Kidney (tissue), 14 donors: Measurements from ENCODE around the gene NPAS3. TPM values are rescaled to one million over a fixed set of nuclear protein-coding genes. Genes with fewer than 3 reads are reported as not detected.
A peak's percentile ranks its signal among the peaks of the same experiment; 100 is the strongest.

Experiments
- DNase-seq, 5 donors: peaks; one replicate each; pipeline ENCODE4 v3.0.0-alpha.2; 2013 to 2020
- FAIRE-seq: peaks from 2 replicates; lab custom pipeline; 2012; peaks lifted over from hg19 to GRCh38; lab: Jason Lieb, UNC
- H3K27ac ChIP-seq, 2 donors: one replicate each; pipeline ENCODE4 v1.7.0; 2013; ENCODE audit warnings: low read depth in 2 of 2, low read length in 2 of 2, inconsistent platforms in 1 of 2
- H3K27me3 ChIP-seq: one replicate; pipeline ENCODE4 v1.7.1; 2013; ENCODE audit warnings: low read length, inconsistent platforms; ENCODE audit not compliant: control insufficient read depth, insufficient read depth
- H3K36me3 ChIP-seq, 3 donors: one replicate each; pipeline versions ENCODE4 v1.7.0 to v1.7.1; 2013; ENCODE audit warnings: low read length in 3 of 3, control low read depth in 1 of 3, inconsistent platforms in 1 of 3; ENCODE audit not compliant: insufficient read depth in 3 of 3, control insufficient read depth in 2 of 3
- H3K4me1 ChIP-seq, 3 donors: one replicate each; pipeline versions ENCODE4 v1.7.0 to v1.7.1; 2013; ENCODE audit warnings: low read length in 3 of 3, inconsistent platforms in 1 of 3, low read depth in 1 of 3; ENCODE audit not compliant: control insufficient read depth in 2 of 3, insufficient read depth in 2 of 3
- H3K4me3 ChIP-seq, 3 donors: one replicate each; pipeline versions ENCODE4 v1.7.0 to v1.8.1; 2013; ENCODE audit warnings: low read length in 3 of 3, control low read depth in 1 of 3, inconsistent platforms in 1 of 3
- H3K9ac ChIP-seq, 3 donors: one replicate each; pipeline versions ENCODE4 v1.7.0 to v1.7.1; 2013; ENCODE audit warnings: low read length in 3 of 3, control low read depth in 1 of 3, inconsistent platforms in 1 of 3
- H3K9me3 ChIP-seq, 3 donors: one replicate each; pipeline versions ENCODE4 v1.7.0 to v1.7.1; 2013; ENCODE audit warnings: low read length in 3 of 3, control low read depth in 1 of 3, inconsistent platforms in 1 of 3; ENCODE audit not compliant: control insufficient read depth in 2 of 3, insufficient read depth in 1 of 3
- CTCF ChIP-seq: IDR thresholded peaks from 3 replicates; pipeline ENCODE4 v1.5.1; 2012; ENCODE audit warnings: mild to moderate bottlenecking, moderate library complexity, borderline replicate concordance; ENCODE audit not compliant: insufficient read depth; ENCODE audit errors: extremely low read depth
- intact Hi-C: fragments of 100-400 bp; cut with DNase I; formaldehyde crosslinking; loops from one replicate; pipeline ENCODE4 v1.11.1; 2022
- polyA plus RNA-seq: library from polyadenylated mRNA; stranded (reverse); fragments of 350-450 nt; fragmentation: Illumina TruSeq; extraction: RNeasy Lipid Tissue Mini Kit (QIAGEN cat#74804); gene quantifications from one replicate; pipeline ENCODE4 v1.2.3, GENCODE V29; 2014; ENCODE audit warnings: low read depth, low replicate concordance; ENCODE audit not compliant: insufficient read depth
- total RNA-seq: library from RNA; stranded (reverse); fragmentation: NEBNext Ultra II Directional; extraction: Animal tissue kit (Norgen Biotek cat#: 25700); gene quantifications from one replicate; pipeline ENCODE4 v1.2.1, GENCODE V29; 2021
- donor health status: control.
- donor health status: control.
- donor health status: control.
- donor health status: control.
- donor health status: control.
- donor health status: DM: yes; HTN: yes; CAD: no.
- donor health status: Normal renal cell carcinoma (clear cell type).

NPAS3 gene
- total and polyA plus RNA-seq, 2 donors from 2014 or later, result 0.82 to 5.0 TPM

GRCh38 chr14:33165926-33166289 is 227.2 kb downstream of the NPAS3 start:
- Histone ChIP-seq H3K27ac (no peak overlapping the region), H3K4me3 (no peak overlapping the region), H3K36me3 (no peaks in the 10 kb centered on the region), H3K9ac (no peak overlapping the region), H3K27me3 (no peaks in the 10 kb centered on the region), H3K4me1 (no peaks in the 10 kb centered on the region), H3K9me3 (no peaks in the 10 kb centered on the region)
- FAIRE-seq (no peak), DNase-seq (no peak)
- no peak for TF ChIP-seq CTCF
- intact Hi-C loops, result no loop called here

GRCh38 chr14:33175951-33176350 is 237.3 kb downstream of the NPAS3 start:
- intact Hi-C loops, result no loop called here
- FAIRE-seq, result no peak
- TF ChIP-seq CTCF, result no peak

DNA sequence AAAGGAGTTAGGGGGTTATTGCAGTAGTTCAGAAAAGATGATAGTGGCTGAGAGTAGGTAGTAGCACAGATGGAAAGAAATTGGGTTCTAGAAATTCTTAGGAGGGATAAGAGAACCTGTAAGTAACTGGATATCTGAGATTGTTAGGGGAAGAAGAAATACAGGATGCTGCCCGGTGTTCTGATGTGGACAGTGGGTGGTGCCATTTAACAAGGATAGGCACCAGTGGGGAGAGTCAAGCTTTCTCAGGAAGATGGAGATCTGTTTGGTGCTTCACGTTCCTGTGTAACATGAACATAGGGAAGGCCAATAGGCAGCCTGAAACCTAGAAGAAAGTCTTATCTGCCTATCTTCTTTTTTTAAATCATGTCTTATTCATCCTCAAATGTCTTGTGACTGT is 245.9 kb downstream of the NPAS3 start:
- H3K4me3 ChIP-seq, result no peak overlapping the region
- no peak overlapping the region for H3K9ac ChIP-seq
- no peaks in the 10 kb centered on the region for H3K36me3 ChIP-seq
- H3K27ac ChIP-seq, result no peak overlapping the region
- H3K27me3 ChIP-seq, result no peaks in the 10 kb centered on the region
- peak in 2 of 5 donors; percentile 10 to 39 for DNase-seq
- no peaks in the 10 kb centered on the region for H3K9me3 ChIP-seq
- no peaks in the 10 kb centered on the region for H3K4me1 ChIP-seq
- FAIRE-seq, result no peak
- intact Hi-C loops, result no loop called here
- TF ChIP-seq CTCF, result no peak

More at GRCh38 chr14:33175951-33176350, 237.3 kb downstream of the NPAS3 start:
- no peak overlapping the region for H3K27ac ChIP-seq
- H3K27me3 ChIP-seq, result no peaks in the 10 kb centered on the region
- DNase-seq, result no peak
- H3K9ac ChIP-seq, result no peak overlapping the region
- no peaks in the 10 kb centered on the region for H3K36me3 ChIP-seq
- H3K4me1 ChIP-seq, result no peaks in the 10 kb centered on the region
- no peaks in the 10 kb centered on the region for H3K9me3 ChIP-seq
- H3K4me3 ChIP-seq, result no peak overlapping the region

DNA sequence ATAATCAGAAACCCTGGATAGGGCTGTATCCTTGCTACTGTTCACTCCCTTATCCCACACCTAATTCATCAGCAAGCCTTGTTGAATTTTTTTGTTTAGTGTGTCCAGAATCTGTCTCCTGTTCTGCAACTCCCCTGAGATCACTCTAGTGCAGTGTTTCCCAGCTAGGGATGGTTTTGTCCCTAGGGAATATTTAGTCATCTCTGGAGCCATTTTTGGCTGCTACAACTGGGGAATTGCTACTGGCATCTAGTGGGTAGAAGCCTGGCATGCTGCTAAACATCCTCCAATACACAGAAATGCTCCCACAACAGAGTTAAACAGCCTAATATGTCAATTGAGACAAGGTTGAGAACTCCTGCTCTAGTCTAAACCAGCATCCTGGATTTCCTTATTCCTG is 248.0 kb downstream of the NPAS3 start:
- TF ChIP-seq CTCF, result no peak
- H3K9me3 ChIP-seq, result no peaks in the 10 kb centered on the region
- H3K4me1 ChIP-seq, result no peaks in the 10 kb centered on the region
- intact Hi-C loops, result no loop called here
- no peak overlapping the region for H3K4me3 ChIP-seq
- DNase-seq (no peak), FAIRE-seq (no peak)
- no peaks in the 10 kb centered on the region for H3K27me3 ChIP-seq
- no peak overlapping the region for H3K9ac ChIP-seq
- no peaks in the 10 kb centered on the region for H3K36me3 ChIP-seq
- no peak overlapping the region for H3K27ac ChIP-seq
